BJ (cell line): Measurements from ENCODE around the gene GFER. TPM values are rescaled to one million over a fixed set of nuclear protein-coding genes. Genes with fewer than 3 reads are reported as not detected.
"Not testable (repeated sequence)": the region's sequence is repeated elsewhere in the genome, so short reads cannot be mapped to it uniquely, and the experiment has no call there.

ENCODE experiments used
- CTCF ChIA-PET: fragments of 350-600 bp; formaldehyde crosslinking; extraction: SDS; loops from one replicate; lab custom pipeline; 2021; ENCODE audit warnings: antibody characterized with exemption, inconsistent platforms; lab: Yijun Ruan, JAX
- POLR2A ChIA-PET: fragments of 300-600 bp; sonication (Branson Sonifier 250); formaldehyde crosslinking; extraction: SDS; loops from one replicate; lab custom pipeline; 2021; ENCODE audit warnings: antibody characterized with exemption; lab: Charles Lee
- DNase-seq: peaks from one replicate; pipeline ENCODE4 v3.0.0-alpha.2; 2011; ENCODE audit warnings: low read depth
- H3K27me3 ChIP-seq: 2 replicates; pipeline ENCODE4 v1.6.0; 2011; ENCODE audit warnings: low read length; ENCODE audit not compliant: control insufficient read depth, insufficient read depth
- H3K36me3 ChIP-seq: 2 replicates; pipeline ENCODE4 v1.5.1; 2011; ENCODE audit warnings: low read length; ENCODE audit not compliant: control insufficient read depth, insufficient read depth
- H3K4me3 ChIP-seq: 2 replicates; pipeline ENCODE4 v1.5.1; 2011; ENCODE audit warnings: low read depth, mild to moderate bottlenecking, control low read depth, low read length
- polyA plus RNA-seq: library from polyadenylated mRNA; depleted of rRNA; stranded (reverse); fragments of >200 nt; gene quantifications from 2 replicates; pipeline ENCODE4 v1.2.3, GENCODE V29; 2011
- TF ChIP-seq, protein P1 (sequence below): IDR thresholded peaks from 2 replicates; pipeline ENCODE4 v1.5.1; 2011; ENCODE audit warnings: low read depth, mild to moderate bottlenecking, control low read depth, inconsistent platforms, low read length, moderate library complexity; ENCODE audit not compliant: insufficient read depth

Gene GFER
- polyA plus RNA-seq, 1 experiment: 19.8 TPM

DNA sequence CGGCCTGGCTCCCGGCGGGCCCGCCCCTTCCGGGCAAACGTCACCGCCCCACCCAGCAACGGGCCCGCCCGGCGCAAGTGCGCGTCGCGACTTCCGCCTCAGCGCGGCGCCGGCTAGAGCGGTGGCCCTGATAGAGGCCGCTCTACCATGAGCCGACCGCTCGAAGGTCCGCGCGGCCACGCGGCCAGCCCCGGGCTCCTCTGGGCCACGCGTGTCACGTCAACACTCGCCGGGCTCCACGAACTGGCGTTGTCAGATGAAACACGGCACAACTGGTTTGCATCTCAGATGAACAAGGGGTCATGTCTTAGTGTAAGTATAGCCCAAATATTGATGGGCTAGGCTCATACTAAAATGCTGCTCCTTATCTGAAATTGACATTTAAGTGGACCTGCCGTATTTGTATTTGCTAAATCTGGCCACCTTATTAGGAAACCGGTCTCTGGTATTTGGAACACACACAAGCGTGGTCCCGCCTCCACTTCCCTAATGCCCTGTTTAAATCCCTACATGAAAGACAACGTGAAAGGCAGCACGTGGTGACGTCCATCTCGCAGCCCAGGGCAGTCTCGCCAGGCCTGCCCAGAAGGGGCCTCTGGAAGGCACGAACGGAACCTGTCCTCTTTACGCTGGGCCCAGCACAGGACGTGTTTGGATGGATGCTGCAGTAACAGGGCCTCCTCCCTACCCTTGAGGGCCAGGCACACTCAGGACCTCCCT is 26.0 kb downstream of the GFER start, which contains the start of gene ZNF598:
Gene ZNF598, minus strand, starts transcription at position 31 of the 720 bp plus-strand sequence.
- ChIA-PET CTCF (interaction anchor here (2.8 kb wide), 1 partner anchor 13 kb away, joined by 10 read pairs; no protein-coding TSS in a partner anchor), POLR2A (no interaction called here)
- peaks cover 9% of the 10 kb centered on the region for H3K36me3 ChIP-seq
- TF ChIP-seq, protein P1, sequence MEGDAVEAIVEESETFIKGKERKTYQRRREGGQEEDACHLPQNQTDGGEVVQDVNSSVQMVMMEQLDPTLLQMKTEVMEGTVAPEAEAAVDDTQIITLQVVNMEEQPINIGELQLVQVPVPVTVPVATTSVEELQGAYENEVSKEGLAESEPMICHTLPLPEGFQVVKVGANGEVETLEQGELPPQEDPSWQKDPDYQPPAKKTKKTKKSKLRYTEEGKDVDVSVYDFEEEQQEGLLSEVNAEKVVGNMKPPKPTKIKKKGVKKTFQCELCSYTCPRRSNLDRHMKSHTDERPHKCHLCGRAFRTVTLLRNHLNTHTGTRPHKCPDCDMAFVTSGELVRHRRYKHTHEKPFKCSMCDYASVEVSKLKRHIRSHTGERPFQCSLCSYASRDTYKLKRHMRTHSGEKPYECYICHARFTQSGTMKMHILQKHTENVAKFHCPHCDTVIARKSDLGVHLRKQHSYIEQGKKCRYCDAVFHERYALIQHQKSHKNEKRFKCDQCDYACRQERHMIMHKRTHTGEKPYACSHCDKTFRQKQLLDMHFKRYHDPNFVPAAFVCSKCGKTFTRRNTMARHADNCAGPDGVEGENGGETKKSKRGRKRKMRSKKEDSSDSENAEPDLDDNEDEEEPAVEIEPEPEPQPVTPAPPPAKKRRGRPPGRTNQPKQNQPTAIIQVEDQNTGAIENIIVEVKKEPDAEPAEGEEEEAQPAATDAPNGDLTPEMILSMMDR: no peak
- peak within 1 kb of the TSS; percentile 77 for H3K4me3 ChIP-seq
- H3K27me3 ChIP-seq: no peaks in the 10 kb centered on the region
- DNase-seq: no peak

DNA sequence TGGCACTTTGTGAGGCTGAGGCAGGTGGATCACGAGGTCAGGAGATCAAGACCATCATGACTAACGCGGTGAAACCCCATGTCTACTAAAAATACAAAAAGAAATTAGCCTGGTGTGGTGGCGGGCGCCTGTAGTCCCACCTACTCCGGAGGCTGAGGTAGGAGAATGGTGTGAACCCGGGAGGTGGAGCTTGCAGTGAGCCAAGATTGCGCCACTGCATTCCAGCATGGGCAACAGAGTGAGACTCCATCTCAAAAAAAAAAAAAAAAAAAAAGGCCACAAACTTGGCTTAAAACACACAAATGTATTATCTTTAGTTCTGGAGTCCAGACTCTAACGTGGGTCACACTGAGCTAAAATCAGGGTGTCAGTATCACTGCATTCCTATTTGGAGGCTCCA is 27.7 kb downstream of the GFER start:
- DNase-seq, POLR2A ChIA-PET, H3K36me3 ChIP-seq, H3K4me3 ChIP-seq, H3K27me3 ChIP-seq: not testable (repeated sequence)
- CTCF ChIA-PET: interaction anchor here (1.3 to 2.9 kb wide), 4 partner anchors 8 to 129 kb away, joined by 3 to 12 read pairs (median 7); no protein-coding TSS in a partner anchor

DNA sequence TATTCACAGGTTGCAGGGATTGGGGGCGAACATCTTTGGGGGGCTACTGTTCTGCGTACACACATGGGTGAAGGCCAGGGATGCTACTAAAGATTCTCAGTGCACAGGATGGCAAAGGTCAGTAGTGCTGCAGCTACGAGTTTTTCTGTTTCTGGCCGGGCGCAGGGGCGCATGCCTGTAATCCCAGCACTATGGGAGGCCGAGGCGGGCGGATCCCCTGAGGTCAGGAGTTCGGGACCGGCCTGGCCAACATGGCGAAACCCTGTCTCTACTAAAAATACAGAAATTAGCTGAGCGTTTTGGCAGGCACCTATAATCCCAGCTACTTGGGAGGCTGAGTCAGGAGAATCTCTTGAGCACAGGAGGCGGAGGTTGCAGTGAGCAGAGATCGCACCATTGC is 29.5 kb downstream of the GFER start:
- no peak overlapping the region for H3K4me3 ChIP-seq
- no peaks in the 10 kb centered on the region for H3K36me3 ChIP-seq
- DNase-seq: no peak
- TF ChIP-seq, protein P1: no peak
- H3K27me3 ChIP-seq: no peaks in the 10 kb centered on the region
- CTCF ChIA-PET: interaction anchor here (0.7 to 2.9 kb wide), 7 partner anchors 9 to 211 kb away, joined by 3 to 12 read pairs (median 4); no protein-coding TSS in a partner anchor
- POLR2A ChIA-PET: no interaction called here

DNA sequence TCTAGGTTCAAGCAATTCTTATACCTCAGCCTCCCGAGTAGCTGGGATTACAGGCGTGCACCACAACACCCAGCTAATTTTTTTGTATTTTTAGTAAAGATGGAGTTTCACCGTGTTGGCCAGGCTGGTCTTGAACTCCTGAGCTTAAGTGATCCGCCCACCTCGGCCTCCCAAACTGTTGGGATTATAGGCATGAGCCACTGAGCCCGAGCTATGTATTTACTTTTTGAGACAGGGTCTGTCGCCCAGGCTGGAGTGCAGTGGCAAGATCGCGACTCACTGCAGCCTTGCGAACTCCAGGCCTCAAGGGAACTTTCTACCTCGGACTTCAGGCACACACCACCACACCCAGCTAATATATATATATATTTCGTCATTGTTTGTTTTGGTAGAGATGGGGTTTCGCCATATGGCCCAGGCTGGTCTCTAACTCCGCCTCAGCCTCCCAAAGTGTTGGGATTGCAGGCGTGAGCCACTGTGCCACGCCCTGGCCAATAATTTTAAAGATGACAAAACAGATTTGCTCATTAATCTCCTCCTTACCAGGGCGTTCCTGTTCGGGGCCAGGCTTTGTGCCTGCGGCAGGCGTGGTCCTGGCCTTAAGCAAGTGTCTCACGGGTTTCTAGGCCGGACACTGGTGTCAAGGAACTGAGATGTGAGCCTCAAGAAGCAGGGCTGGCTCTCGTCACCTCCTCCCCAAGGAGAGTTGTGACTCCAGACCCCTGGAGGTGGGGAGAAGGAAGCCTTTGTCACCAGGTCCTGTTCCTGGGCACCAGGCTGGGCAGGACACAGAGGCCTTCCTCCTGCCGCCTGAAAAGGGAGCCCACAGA is 31.3 kb downstream of the GFER start:
- POLR2A ChIA-PET: no interaction called here
- DNase-seq: no peak

DNA sequence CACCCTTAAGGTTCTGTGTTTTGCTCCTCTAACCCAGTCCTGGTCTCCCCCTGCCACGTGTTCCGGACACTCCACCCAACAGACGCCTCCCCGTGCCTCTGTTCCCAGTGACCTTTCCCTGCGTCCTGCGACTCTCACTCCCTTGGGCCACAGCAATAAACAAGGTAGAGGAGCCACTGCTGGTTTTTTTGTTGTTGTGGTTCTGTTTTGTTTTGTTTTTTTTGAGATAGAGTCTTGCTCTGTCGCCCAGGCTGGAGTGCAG is 31.9 kb downstream of the GFER start:
- POLR2A ChIA-PET: no interaction called here
- no peak for DNase-seq
- H3K36me3 ChIP-seq: no peaks in the 10 kb centered on the region
- H3K27me3 ChIP-seq: peaks cover 6% of the 10 kb centered on the region; the same call in 1 of the 2 replicates
- TF ChIP-seq, protein P1: no peak
- CTCF ChIA-PET: interaction anchor here (1.5 to 3.4 kb wide), 2 partner anchors 32 to 125 kb away, joined by 5 to 15 read pairs; partner anchors contain the start of genes NTHL1 and TSC2
- H3K4me3 ChIP-seq: no peak overlapping the region

More for the DNA sequence above, 31.3 kb downstream of the GFER start:
- no peaks in the 10 kb centered on the region for H3K36me3 ChIP-seq
- no peak overlapping the region for H3K4me3 ChIP-seq
- TF ChIP-seq, protein P1: no peak
- peaks cover 6% of the 10 kb centered on the region; the same call in 1 of the 2 replicates for H3K27me3 ChIP-seq
- CTCF ChIA-PET: interaction anchor here (0.7 to 3.4 kb wide), 3 partner anchors 32 to 126 kb away, joined by 3 to 15 read pairs (median 5); partner anchors contain the start of genes NTHL1 and TSC2
